SU-DHL-6 (cell line): Measurements from ENCODE around the gene CCDC60.

Experiments
- H2AFZ ChIP-seq: fragments of 200-600 bp; sonication (generic); 2 replicates; pipeline ENCODE4 v1.6.1; 2014; ENCODE audit warnings: low read depth, mild to moderate bottlenecking, moderate library complexity, mixed read lengths, antibody characterized with exemption, low read length; ENCODE audit not compliant: severe bottlenecking
- H3F3A ChIP-seq: fragments of 200-600 bp; shearing (Covaris generic); 2 replicates; pipeline ENCODE4 v1.6.0; 2016; ENCODE audit warnings: antibody characterized with exemption, mild to moderate bottlenecking; ENCODE audit not compliant: insufficient read depth
- H3K27ac ChIP-seq: fragments of 200-600 bp; sonication (generic); 2 replicates; pipeline ENCODE4 v1.5.1; 2016; ENCODE audit warnings: low read depth, mild to moderate bottlenecking, low read length, moderate library complexity, mixed read lengths
- H3K27me3 ChIP-seq: fragments of 200-600 bp; sonication (generic), shearing (Covaris generic); 2 replicates; pipeline ENCODE4 v1.6.0; 2014; ENCODE audit warnings: mild to moderate bottlenecking, low read length
- H3K36me3 ChIP-seq: fragments of 200-600 bp; sonication (generic); 2 replicates; pipeline ENCODE4 v1.6.1; 2014; ENCODE audit warnings: mild to moderate bottlenecking, low read length, mixed read lengths
- H3K4me2 ChIP-seq: fragments of 300-600, 200-600 bp; shearing (Covaris generic), sonication (generic); 2 replicates; pipeline ENCODE4 v1.6.0; 2014; ENCODE audit warnings: low read length, low read depth, mild to moderate bottlenecking; ENCODE audit not compliant: poor library complexity, severe bottlenecking
- H3K4me3 ChIP-seq: fragments of 200-600 bp; sonication (generic); 2 replicates; pipeline ENCODE4 v1.5.1; 2014; ENCODE audit warnings: antibody characterized with exemption, low read length, mild to moderate bottlenecking, mixed read lengths; ENCODE audit not compliant: insufficient read depth, poor library complexity, severe bottlenecking
- H3K79me2 ChIP-seq: fragments of 200-600 bp; sonication (generic); 2 replicates; pipeline ENCODE4 v1.6.1; 2014; ENCODE audit warnings: mild to moderate bottlenecking, low read length, moderate library complexity; ENCODE audit not compliant: insufficient read depth
- H3K9ac ChIP-seq: fragments of 200-600 bp; sonication (generic); 2 replicates; pipeline ENCODE4 v1.7.0; 2014; ENCODE audit warnings: mild to moderate bottlenecking, low read length
- H3K9me2 ChIP-seq: fragments of 200-600 bp; sonication (generic); replicated peaks from 2 replicates; pipeline ENCODE4 v1.6.1; 2014; ENCODE audit warnings: low read length; ENCODE audit not compliant: insufficient read depth
- H3K9me3 ChIP-seq: fragments of 200-600 bp; sonication (generic); 2 replicates; pipeline ENCODE4 v1.6.1; 2014; ENCODE audit warnings: low read length, mixed read lengths; ENCODE audit not compliant: insufficient read depth
- H4K20me1 ChIP-seq: fragments of 200-600 bp; sonication (generic); 2 replicates; pipeline ENCODE4 v1.6.1; 2014; ENCODE audit warnings: low read depth, mild to moderate bottlenecking, antibody characterized with exemption, low read length, moderate library complexity, mixed read lengths
- EZH2phosphoT487 ChIP-seq: fragments of 200-600 bp; sonication (generic), shearing (Covaris generic); conservative IDR thresholded peaks from 2 replicates; pipeline ENCODE4 v1.6.1; 2018; ENCODE audit warnings: mild to moderate bottlenecking, antibody characterized with exemption, low read length, moderate library complexity, mixed read lengths
- TF ChIP-seq, protein P1 (sequence below): fragments of 200-600 bp; sonication (generic); IDR thresholded peaks from one replicate; pipeline ENCODE4 v1.5.1; 2017; ENCODE audit warnings: antibody characterized with exemption, mild to moderate bottlenecking, low read length, moderate library complexity; ENCODE audit not compliant: insufficient read depth, poor library complexity, severe bottlenecking

Gene CCDC60

DNA sequence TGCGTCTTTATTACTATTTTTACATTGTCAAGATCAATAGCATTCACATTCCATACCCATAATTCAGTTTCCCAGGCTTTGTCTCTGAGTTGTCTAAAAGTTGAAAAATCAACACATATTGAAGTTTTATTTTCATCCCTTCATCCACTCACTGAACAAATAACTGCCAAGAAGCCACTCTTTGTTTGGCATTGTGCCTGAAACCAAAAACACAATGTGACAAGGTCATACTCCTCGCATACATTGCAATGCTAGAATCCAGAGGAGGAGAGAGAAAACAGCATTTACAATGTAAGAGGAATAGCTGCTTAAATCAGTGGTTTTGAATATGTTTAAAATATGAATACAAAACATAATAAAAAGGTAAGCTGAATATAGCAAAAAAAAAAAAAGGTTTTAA is 71.8 kb downstream of the CCDC60 start:
- Histone ChIP-seq H3K9ac (no peak overlapping the region), H3K27ac (no peak overlapping the region), H3F3A (no peaks in the 10 kb centered on the region), H3K9me2 (no peaks in the 10 kb centered on the region), H3K9me3 (no peaks in the 10 kb centered on the region), H2AFZ (no peak overlapping the region), H3K27me3 (no peaks in the 10 kb centered on the region), H3K4me2 (no peak overlapping the region), H3K4me3 (no peak overlapping the region), H4K20me1 (no peaks in the 10 kb centered on the region), H3K79me2 (no peaks in the 10 kb centered on the region), H3K36me3 (no peaks in the 10 kb centered on the region)
- no peak for TF ChIP-seq EZH2phosphoT487
- TF ChIP-seq, protein P1, sequence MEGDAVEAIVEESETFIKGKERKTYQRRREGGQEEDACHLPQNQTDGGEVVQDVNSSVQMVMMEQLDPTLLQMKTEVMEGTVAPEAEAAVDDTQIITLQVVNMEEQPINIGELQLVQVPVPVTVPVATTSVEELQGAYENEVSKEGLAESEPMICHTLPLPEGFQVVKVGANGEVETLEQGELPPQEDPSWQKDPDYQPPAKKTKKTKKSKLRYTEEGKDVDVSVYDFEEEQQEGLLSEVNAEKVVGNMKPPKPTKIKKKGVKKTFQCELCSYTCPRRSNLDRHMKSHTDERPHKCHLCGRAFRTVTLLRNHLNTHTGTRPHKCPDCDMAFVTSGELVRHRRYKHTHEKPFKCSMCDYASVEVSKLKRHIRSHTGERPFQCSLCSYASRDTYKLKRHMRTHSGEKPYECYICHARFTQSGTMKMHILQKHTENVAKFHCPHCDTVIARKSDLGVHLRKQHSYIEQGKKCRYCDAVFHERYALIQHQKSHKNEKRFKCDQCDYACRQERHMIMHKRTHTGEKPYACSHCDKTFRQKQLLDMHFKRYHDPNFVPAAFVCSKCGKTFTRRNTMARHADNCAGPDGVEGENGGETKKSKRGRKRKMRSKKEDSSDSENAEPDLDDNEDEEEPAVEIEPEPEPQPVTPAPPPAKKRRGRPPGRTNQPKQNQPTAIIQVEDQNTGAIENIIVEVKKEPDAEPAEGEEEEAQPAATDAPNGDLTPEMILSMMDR, result no peak

DNA sequence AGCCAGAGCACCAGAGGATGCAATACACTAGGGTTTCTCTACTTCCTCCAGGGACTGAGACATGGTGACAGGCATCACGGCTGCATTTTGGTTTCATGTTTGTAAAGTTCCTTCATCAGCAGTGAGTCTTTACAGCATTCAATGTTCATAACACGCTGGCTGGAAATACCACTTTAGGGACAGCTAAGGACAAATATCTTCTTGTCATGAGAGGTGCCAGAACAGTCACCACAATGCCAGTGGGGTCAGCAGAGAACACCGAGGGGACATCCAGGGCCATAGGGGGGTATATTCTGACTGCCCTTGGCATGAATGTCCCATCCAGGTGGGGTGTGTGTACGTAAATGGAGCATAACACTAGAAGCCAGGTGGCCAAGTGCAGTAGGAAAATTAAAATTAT is 72.3 kb downstream of the CCDC60 start:
- H3K27me3 ChIP-seq, result no peaks in the 10 kb centered on the region
- no peaks in the 10 kb centered on the region for H3K36me3 ChIP-seq
- no peaks in the 10 kb centered on the region for H3K9me2 ChIP-seq
- no peaks in the 10 kb centered on the region for H3F3A ChIP-seq
- H3K4me2 ChIP-seq, result no peak overlapping the region
- no peak overlapping the region for H2AFZ ChIP-seq
- no peak overlapping the region for H3K27ac ChIP-seq
- H3K9me3 ChIP-seq, result no peaks in the 10 kb centered on the region
- TF ChIP-seq, protein P1, result no peak
- no peak for TF ChIP-seq EZH2phosphoT487
- no peaks in the 10 kb centered on the region for H3K79me2 ChIP-seq
- H3K9ac ChIP-seq, result no peak overlapping the region
- H3K4me3 ChIP-seq, result no peak overlapping the region
- no peaks in the 10 kb centered on the region for H4K20me1 ChIP-seq

DNA sequence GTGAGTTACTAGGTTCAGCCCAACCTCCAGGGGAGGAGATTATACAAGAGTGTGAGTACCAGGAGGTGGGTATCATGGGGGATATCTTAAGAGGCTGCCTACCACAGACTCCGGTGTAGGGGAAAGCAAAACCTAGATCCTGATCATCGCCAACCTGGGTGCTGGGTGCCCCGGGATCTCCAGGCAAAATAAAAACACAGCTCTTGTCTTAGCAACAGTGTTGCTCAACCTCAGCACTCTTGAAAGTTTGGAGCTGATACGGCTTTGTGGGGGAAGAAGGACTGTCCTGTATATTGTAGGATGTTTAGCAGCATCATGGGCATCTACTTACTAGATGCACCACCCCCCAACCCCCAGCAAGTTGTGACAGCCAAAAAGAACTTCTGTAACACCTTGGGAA is 74.5 kb downstream of the CCDC60 start:
- no peaks in the 10 kb centered on the region for H3K9me3 ChIP-seq
- H3K4me3 ChIP-seq, result no peak overlapping the region
- no peaks in the 10 kb centered on the region for H3K27me3 ChIP-seq
- H3K79me2 ChIP-seq, result no peaks in the 10 kb centered on the region
- TF ChIP-seq, protein P1, result no peak
- TF ChIP-seq EZH2phosphoT487, result no peak
- H2AFZ ChIP-seq, result no peak overlapping the region
- H3K9ac ChIP-seq, result no peak overlapping the region
- no peaks in the 10 kb centered on the region for H3K36me3 ChIP-seq
- H3K27ac ChIP-seq, result no peak overlapping the region
- H4K20me1 ChIP-seq, result no peaks in the 10 kb centered on the region
- H3F3A ChIP-seq, result no peaks in the 10 kb centered on the region
- no peaks in the 10 kb centered on the region for H3K9me2 ChIP-seq
- H3K4me2 ChIP-seq, result no peak overlapping the region
